Globus pallidus (tissue), 1 donor: ENCODE results near the gene SGMS1.
"Not testable (repeated sequence)": the region's sequence is repeated elsewhere in the genome, so short reads cannot be mapped to it uniquely, and the experiment has no call there.

Experiments used
- DNase-seq: peaks from one replicate; pipeline ENCODE4 v3.0.0-alpha.2; 2015; ENCODE audit warnings: low spot score

SGMS1 gene

DNA sequence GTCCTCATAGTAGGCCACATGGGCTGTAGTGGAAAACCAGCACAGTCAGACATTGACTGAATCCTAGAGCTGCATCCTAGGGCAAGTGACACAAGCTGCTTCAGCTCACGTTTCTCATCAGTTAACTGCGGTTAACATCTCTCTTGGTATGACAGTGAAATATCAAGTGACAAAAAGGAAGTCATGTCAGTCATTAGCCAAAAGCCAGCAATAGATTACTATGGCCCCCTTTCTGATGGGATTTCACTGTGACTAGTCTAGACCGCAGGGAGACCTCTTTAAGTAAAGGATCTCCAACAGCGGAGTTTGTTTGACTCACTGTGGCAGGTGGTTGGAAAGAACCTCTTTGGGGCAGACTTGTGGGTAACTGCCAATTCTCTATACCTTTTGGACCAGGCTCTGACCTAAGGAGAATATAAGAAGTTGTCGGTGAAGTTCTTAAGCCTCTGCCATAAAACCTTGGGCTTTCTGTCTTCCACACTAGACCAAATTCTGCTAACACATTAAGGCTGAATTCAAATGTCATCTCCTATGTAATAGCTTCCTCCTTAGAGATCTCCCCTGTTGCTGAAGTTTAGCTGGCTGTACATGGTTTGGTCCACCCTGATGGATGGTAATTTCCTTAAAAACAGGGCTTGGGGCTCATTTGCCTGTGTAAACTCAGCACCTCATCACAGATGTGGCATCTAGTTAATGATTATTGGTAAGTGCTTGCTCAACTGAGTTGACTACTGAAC lies 115.3 kb downstream of the SGMS1 start:
- no peak for DNase-seq

DNA sequence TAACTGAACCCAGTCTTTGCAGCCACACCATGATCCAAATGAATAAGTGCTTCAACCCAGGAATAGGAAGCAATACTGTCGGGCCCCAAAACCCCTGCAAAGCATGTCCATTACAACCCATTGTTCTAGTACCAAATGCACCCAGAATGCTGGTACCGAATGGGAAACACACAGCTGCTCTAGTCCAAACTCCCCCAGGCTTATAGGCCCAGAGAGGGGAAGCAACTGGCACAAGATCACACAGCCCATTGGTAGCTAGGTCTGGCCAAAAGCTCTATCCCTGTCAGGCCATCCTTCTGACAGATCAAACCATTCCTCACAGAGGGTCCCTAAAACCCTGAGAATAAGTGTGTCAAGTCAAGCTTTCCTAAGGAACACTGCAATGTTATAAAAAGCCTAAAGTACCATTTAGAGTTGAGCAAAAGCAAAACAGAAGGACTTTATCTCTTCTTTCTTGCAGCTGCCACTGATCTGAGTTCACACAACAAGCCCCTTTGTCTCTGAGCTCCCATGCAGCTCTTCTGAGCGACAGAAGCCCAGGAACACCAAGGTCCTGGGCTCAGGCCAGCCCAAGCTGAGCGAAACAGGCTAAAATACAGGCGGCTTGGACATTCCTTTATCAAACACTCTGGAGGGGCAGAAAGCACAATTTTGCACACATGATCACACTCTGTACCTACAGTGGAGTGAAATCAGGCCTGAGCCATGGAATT lies 116.7 kb downstream of the SGMS1 start:
- DNase-seq, result peak; percentile 98

DNA sequence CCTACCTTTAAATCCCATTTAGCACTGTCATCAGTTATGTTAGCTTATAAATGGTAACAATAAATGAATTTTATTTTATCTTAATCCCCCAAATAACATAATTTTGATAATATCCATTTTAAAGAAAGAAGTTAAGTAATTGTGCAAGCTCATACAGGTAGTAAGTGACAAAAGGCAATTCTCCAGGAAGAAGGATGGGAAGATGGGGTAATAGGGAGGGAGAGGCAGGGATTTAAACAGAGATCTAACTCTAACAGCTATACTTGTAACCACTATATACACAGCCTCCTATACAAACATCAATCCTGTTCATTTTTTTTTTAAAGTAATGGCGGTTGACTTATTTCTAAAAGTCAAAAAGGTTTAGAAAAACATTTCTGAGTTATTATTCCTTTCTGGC lies 119.4 kb downstream of the SGMS1 start:
- no peak for DNase-seq

DNA sequence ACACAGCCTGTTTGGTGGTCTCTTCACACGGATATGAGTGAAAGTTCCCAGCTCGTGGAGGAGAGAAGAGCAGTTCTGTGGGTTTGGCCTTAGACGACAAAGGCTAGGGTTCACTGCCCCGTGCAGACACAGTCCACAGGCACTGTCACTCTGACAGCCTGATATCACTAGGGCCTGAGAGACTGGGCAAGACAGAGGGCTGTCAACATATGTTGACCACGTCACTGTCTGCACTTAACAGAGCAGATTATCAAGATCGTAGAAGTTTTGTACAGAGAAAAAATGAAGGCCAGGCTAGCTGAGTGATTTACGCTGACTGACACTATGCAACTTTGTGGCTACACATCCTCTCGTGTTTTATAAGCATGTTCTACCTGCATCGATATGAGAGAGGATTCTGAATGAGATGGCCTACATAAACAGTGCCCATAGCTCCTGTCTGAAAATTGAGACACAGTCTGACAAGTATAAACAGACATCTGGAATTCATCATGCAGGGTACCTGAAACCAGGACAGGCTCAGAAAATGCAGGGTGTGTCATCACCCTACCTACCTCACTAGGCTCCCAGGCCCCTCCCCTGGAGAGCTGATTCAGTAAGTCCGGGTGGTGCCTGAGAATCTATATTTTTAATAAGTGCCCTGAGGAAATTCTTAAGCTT lies 120.0 kb downstream of the SGMS1 start:
- DNase-seq, result no peak

DNA sequence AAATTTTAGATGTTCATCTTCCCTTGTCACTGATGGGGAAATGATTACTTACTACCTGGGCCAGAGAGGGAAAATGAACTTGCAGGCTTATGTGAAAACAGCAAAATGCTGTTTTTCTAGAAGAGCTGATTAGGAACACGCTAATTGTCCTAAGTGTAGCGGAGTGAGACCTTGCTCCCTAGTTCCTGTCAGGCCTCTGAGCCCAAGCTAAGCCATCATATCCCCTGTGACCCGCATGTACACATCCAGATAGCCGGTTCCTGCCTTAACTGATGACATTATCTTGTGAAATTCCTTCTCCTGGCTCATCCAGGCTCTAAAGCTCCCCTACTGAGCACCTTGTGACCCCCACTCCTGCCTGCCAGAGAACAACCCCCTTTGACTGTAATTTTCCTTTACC lies 120.6 kb downstream of the SGMS1 start:
- DNase-seq, result not testable (repeated sequence)

DNA sequence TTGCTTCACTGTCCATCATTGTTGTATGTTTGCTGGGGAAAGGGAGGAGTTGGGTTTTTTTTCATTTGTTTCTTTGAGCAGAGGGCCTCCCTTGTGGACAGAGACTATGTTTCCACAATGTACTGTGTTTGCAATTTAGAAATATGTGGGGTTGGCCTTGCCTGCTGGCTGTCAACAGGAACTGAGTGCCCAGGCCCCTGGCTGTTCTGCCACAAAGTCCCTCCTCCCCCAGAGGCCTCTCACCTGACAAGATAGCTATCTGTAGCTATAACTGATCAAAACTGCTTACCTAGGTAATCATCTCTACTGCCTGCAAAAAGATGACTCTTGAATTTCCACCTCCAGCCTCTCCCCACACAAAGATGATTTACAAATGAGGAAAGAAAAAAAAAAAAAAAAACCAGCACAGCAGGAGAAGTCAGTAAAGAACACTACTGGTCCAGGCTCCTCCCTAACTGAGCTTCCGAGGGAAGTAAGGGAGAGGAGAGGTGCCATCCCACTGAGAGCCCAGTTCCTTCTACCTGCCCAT lies 121.8 kb downstream of the SGMS1 start:
- no peak for DNase-seq

DNA sequence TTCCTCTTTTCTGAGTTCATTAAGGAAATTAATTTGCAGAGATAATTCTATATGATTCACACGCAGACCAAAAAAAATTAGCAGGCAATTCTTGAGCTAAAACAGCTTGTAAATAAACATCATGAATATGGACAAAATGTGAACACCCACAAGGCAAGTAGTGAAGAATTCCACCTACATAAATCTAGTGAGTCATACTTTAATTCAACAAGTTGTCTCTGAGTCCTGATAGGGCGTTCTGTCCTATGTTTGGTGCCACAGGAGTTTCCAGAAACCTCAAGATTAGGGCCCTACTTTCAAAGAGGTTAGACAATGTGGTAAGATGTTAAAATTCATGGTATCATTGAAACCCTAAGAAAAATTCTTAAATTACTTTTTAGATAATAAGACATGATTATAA lies 122.3 kb downstream of the SGMS1 start:
- DNase-seq, result no peak

DNA sequence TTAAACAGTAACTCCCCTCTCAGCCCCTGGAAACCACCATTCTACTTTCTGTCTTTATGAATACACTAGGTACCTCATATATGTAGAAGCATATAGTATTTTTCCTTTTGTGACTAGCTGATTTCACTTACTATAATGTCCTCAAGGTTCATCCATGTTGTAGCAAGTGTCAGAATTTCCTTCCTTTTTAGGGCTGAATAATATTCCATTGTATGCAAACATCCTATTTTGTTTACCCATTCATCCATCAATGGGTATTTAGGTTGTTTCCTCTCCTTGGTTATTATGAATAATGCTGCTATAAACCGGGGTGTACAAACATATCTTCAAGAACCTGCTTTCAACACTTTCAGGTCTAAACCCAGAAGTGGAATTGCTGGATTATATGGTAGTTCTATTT lies 125.3 kb downstream of the SGMS1 start:
- DNase-seq, result no peak

DNA sequence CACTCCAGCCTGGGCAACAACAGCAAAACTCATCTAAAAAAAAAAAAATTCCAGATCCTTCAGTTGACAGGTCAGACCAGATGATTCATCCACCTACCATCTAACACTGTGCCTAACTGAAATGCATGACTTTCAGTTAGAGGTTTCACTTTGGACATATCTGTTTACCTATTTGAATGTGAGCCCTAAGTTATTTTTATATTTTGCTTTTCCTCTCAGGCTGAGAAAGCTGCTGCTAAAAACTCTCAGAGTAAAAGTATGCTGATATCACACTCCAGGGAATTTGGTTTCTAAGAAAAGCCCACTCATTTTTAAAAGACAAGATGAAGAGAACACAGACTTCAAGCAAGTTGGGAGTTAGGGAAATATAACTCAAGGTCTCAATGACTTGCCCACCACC lies 126.0 kb downstream of the SGMS1 start:
- no peak for DNase-seq

DNA sequence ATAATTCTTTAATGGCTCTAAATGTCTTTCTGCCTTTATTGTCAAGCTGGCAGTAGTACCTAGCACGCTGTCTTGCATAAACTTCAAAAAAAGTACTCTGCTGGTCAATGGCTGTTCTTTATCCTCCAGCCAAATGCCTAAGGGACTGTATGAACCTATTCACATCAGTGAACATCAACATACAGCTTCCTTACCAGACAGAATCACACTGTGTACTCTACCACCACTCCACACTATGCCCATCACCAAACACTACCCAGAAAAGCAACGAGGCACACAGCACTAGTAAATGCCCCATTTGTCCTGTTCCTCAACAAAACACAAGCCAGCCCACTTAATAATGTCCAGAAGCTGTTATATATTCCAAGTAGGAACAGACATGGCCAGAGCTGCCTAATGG lies 127.5 kb downstream of the SGMS1 start:
- no peak for DNase-seq

DNA sequence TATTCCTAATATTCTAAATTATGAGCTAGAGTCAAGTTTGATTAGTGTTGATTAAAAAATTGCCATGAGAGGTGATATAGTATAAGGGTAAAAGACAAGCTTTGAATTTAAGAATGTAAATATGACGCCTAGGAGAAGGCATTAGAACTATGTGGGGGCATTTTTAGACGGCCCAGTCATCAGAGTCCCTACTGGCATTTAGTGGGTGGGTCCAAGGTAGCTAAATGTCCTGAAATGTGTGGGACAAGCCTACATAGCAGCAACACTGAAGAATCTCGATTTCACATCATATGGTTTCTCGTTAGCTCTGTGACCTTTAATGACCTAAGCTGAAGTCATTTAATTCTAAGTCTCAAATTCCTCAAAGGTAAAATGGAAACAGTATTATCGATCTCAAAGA lies 133.5 kb downstream of the SGMS1 start:
- no peak for DNase-seq

DNA sequence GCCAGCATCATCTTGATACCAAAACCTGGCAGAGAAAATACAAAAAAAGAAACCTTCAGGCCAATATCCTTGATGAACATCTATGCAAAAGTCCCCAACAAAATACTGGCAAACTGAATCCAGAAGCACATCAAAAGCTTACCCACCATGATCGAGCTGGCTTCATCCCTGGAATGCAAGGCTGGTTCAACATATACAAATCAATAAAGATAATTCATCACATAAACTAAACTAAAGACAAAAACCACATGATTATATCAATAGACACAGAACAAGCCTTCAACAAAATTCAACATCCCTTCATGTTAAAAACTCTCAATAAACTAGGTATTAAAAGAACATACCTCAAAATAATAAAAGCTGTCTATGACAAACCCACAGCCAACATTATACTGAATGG lies 139.2 kb downstream of the SGMS1 start:
- DNase-seq, result not testable (repeated sequence)

DNA sequence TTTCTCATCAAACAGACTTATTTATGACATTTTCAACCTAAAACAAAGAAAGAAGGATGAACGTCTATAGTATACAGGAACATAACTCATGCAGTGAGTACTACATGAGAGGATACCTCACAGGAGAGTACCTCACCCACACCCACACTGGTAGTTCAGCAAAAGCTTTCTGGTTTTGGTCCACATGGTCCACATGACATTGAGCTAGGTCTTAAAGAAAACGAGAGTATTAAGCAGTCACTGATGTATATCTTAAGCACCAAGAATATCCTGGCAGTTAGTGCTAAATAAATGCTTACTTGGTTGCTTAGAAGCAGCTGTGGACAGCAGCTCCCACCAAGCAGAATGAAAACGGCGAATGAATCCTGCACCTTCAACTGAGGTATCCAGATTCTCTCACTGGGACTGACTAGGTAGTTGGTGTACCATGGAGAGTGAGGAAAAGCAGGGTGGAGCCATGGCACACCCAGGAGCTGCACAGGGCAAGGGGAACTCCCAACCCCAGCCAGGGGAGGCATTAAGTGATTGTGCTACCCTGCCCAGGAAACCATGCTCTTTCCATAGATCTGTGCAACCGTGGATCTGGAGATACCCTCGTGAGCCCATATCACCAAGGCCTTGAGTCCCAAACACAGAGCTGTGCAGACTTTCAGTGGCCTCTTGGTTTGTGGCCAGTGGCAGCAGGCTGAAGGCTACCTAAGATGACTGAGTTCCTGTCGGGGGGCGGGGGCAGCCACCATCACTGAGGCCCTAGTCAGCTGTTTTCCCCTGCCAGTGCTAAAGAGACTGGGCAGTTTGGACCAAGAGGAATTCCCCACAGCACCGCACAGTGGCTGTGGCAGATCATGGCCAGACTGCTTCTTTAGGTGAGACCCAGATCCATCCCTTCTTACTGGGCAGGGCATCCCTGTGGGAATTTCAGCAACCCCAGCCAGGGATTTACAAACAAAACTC lies 143.4 kb downstream of the SGMS1 start:
- no peak for DNase-seq

DNA sequence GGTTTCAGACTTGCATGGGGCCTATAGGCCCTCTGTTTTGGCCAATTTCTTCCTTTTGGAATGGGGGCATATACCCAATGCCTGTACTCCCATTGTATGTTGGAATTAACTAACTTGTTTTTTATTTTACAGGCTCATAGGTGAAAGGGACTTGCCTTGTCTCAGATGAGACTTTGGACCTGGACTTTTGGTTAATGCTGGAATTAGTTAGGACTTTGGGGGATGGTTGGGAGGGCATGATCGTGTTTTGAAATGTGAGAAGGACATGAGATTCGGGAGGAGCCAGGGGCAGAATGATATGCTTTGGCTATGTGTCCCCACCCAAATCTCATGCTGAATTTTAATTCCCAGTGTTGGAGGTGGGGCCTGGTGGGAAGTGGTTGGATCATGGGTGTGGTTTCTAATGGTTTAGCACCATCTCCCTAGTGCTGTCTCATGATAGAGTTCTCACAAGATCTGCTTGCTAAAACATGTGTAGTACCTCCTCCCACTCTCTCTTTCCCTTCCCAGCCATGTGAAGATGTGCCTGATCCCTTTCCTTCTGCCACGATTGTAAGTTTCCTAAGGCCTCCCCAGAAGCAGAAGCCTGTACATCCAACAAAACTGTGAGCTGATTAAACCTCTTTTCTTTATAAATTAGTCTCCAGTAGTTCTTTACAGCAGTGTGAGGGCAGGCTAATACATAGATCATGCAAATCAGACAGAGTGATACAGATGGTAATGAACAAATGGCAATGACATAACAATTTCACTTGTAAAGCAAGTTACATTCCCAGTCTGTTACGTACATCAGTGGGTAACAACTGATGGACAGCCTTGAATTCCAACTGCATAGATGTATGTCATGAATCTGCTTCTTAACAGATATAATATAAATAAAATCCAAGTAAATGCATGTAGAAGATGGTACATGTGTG lies 146.2 kb downstream of the SGMS1 start:
- DNase-seq, result no peak

DNA sequence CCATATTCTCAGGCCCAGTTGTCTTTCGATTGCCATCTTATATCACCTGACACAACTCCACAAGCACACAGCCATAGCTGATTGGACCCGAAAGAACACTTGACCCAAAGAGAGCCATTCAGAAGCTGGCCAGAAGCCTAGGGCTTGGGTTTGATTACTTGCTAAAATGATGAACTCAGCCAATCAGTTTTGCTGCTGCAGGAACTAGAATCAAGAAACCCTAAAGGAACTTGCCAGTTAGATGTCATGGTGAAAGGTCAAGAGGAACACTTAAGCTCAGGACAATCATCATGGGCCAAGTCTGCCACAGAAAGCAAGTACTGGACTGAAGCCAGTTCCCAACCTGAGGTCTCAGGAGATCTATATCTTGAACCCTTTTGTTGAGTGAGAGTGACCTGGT lies 150.0 kb downstream of the SGMS1 start:
- no peak for DNase-seq

DNA sequence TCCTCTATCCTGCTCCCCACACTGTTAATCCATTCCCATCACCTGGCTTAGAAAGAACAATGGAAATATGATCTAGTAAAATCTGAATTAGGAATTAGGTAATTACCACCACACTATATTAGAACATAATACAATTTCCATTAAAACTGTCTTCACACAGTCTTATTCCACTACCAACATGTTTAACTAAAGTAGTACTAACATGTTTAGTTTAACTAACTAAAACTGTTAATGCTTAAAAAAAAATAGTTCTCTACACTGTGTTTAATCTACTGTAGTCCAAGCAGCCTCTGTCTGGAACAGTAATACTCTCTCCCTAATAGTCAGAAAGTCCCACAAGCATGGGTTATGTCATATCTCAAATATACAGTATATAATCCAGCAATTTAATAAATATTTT lies 150.8 kb downstream of the SGMS1 start:
- DNase-seq, result no peak

DNA sequence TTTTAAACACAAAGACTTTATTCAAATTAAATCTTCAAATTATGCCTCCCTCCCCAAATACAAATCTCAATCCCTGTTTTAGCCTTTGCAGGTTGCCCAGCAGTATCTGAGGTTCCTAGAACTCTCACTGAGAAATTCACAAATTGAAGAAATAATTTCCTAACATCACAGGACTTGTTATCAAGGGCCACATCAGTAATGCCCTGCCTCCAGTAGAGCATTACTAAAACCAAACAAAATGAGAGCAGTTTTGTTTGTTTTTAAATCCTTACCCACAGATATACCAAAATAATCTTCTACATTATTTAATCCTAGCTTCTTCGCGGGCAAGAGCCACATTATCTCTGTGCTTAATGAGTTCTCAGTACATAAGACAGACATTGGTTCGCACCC lies 152.2 kb downstream of the SGMS1 start:
- DNase-seq, result no peak

DNA sequence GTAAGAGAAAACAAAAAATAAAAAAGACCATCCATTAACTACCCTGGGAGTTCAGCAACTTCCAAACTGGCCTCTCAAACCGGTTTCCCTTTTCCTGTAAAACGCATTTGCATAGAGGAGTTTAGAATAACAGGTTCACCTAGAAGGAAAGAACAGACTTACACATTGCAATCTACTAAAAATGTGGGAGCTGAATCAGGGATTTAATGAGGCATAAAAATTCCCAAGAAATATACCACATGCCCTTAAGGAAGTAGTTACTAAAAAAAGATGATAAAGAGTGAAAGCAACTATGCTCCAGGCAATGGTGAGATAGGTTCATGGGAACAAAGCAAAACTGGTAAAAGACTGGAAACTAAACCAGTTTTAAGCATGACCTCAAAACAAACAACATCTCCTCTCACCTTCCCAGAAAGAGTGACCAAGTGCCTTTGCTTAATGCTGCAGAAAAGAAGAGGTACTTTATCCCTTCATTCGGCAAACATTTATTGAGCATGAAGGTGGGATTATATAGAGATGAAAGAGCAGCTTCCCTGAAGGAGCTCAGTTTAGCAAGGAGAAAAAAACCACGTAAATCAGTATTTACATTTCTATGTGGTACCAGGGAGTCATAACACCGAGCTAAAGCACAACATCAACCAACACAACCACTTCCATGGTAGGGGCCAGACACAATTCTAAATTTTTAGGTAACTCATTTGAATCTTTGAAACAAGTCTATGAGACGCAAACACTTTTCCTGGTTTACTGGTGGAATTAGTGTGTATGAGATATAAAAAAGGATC lies 152.8 kb downstream of the SGMS1 start:
- no peak for DNase-seq

DNA sequence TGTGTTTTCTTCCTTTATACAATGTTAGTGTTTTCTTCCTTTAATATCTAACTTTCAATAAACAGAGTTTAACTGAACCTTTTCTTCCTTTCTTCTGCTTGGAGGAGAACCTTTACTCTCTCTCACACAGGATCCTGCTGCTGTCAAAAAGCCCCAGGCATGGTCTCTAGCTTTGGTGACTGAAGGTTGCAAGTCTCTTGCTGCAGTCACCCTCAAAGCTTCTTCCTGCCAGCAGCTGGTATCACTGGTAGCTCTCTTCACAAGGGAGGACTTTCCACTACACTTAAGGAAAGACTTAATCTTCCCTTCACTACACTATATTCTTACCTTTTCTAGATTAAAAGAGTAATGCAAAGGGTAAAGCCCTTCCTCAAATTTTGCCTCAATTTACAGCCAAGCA lies 153.4 kb downstream of the SGMS1 start:
- DNase-seq, result no peak

DNA sequence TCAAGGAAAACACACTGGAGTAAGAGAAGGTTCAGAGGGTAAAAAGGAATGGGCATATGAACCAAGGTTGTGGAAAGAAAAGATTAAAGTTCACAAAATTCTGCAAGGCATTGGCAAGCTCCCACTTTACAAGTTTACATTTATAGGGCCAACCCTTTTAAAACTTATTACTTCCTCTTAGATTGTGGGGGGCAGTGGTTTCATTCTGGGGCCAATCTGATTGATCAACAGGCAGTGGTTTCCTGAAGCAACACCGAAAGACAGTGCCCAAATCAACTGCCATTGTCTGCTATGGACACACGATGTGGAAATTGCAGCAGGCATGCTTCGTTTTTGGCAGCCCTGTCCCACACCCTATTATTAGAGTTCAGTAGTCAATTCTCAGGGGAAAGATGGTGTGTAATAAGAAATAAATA lies 154.0 kb downstream of the SGMS1 start:
- no peak for DNase-seq
